ENCODE data around the gene KIF20B. TPM values are rescaled to one million over a fixed set of nuclear protein-coding genes. Genes with fewer than 3 reads are reported as not detected.

The KIF20B gene
- total RNA-seq, 2 donors from 2014 or later = 0.99 to 2.1 TPM

DNA sequence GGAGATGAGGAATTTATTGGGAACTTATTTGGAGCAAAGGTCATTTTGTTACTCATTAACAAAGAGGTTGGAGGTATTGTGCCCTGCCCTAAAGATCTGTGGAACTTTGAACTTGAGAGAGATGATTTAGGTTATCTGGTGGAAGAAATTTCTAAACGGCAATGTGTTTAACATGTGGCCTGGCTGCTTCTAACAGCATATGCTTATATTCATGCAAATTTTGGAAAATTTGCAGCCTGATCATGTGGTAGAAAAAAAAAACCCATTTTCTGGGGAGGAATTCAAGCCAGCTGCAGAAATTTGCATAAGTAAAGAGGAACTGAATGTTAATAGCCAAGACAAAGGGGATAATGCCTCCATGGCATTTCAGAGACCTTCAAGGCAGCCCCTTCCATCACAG, 45.7 kb upstream of the KIF20B start:
- ATAC-seq (no peak), DNase-seq (no peak)
- no peak for TF ChIP-seq POLR2A (IDR thresholded peaks at IDR 0.05)
- TF ChIP-seq, protein P1, sequence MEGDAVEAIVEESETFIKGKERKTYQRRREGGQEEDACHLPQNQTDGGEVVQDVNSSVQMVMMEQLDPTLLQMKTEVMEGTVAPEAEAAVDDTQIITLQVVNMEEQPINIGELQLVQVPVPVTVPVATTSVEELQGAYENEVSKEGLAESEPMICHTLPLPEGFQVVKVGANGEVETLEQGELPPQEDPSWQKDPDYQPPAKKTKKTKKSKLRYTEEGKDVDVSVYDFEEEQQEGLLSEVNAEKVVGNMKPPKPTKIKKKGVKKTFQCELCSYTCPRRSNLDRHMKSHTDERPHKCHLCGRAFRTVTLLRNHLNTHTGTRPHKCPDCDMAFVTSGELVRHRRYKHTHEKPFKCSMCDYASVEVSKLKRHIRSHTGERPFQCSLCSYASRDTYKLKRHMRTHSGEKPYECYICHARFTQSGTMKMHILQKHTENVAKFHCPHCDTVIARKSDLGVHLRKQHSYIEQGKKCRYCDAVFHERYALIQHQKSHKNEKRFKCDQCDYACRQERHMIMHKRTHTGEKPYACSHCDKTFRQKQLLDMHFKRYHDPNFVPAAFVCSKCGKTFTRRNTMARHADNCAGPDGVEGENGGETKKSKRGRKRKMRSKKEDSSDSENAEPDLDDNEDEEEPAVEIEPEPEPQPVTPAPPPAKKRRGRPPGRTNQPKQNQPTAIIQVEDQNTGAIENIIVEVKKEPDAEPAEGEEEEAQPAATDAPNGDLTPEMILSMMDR (IDR thresholded peaks at IDR 0.05) = no peak
- intact Hi-C loops (cut with DNase I) = no loop called here
- WGBS, 2 donors = 34 to 59% methylated on average over 1 of the region's 1 CpG
- Histone ChIP-seq H3K27me3 (no peaks in the 10 kb centered on the region), H3K9me3 (no peaks in the 10 kb centered on the region), H3K4me1 (no peaks in the 10 kb centered on the region), H3K27ac (no peak overlapping the region), H3K36me3 (replicated peaks in 1 of 2; ENCODE audit: insufficient read depth in 1 of 2, low read depth in 2 of 2) (no peaks in the 10 kb centered on the region), H3K4me3 (no peak overlapping the region)

DNA sequence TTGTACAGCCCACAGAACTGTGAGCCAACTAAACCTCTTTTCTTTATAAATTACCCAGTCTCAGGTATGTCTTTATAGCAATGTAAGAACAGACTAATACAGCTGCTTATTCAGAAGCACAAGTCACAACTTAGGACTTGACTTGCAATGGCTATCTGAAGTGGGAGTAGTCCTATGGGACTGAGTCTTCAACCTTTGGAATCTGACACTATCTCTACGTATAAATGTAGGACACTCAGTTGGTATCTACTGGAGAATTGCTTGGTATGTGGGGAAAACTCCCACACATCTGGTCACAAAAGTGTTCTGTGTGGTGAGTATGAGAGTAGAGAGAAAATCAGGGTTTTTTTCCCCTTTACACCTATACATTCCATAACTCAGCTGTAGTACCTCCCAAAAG, 44.1 kb upstream of the KIF20B start:
- Histone ChIP-seq H3K9me3 (no peaks in the 10 kb centered on the region), H3K4me1 (no peaks in the 10 kb centered on the region), H3K27me3 (no peaks in the 10 kb centered on the region), H3K4me3 (no peak overlapping the region), H3K27ac (no peak overlapping the region), H3K36me3 (replicated peaks in 1 of 2; ENCODE audit: insufficient read depth in 1 of 2, low read depth in 2 of 2) (no peaks in the 10 kb centered on the region)
- ATAC-seq (no peak), DNase-seq (no peak)
- intact Hi-C loops (cut with DNase I) = no loop called here
- WGBS, 2 donors = 57 to 89% methylated on average over 1 of the region's 1 CpG
- TF ChIP-seq POLR2A (IDR thresholded peaks at IDR 0.05) = no peak
- TF ChIP-seq, protein P1 (IDR thresholded peaks at IDR 0.05) = no peak

DNA sequence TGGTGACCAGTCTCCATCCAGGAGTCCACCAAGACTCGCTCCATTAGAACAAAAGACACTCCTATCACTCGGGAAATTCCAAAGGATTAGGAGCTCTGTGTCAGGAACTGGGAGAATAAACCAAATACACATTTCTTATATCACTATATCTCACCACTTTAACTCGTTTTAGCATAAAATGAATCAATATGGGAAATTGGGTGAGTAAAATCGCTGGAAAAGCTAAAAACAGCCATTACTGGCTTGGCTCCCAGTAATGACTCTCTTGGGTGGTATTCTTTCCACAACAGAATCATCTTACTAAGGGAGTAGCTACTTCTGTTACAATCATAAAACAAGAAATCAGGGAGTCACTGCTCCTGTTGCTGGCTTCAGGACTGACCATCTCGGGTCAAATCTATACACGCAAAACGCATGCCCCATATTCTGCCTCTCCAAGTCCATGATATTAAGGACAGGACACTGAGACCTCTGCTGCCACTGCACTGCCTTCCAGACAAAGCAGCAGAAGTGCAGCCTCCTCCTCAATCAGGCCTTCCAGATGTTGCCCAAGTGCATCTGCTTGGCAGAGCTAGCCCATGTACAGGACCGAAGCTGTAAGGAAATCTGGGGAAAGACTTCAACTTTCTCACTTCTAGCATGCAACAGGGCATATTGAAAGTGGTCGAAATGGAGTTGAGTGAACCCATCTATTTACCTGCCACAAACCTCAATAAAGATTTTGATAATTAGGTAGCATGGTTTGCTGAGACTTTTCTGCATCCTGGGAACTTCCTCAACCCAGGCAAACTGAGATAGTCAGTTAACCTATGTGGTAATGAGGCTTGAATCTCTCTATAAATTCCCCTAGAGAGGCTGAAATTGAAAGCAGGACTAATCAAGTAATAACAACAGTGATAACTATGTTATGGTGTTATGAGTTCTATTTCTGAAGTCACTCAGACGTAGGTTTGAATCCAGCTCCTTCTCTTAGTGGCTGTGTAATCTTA, 42.0 kb upstream of the KIF20B start:
- Histone ChIP-seq H3K27me3 (no peaks in the 10 kb centered on the region), H3K9me3 (no peaks in the 10 kb centered on the region), H3K4me1 (no peaks in the 10 kb centered on the region), H3K4me3 (no peak overlapping the region), H3K36me3 (replicated peaks in 1 of 2; ENCODE audit: insufficient read depth in 1 of 2, low read depth in 2 of 2) (no peaks in the 10 kb centered on the region), H3K27ac (no peak overlapping the region)
- no peak for DNase-seq
- intact Hi-C loops (cut with DNase I) = no loop called here
- ATAC-seq = no peak
- WGBS, 2 donors = 76% methylated on average over 10 of the region's 10 CpGs
- TF ChIP-seq POLR2A (IDR thresholded peaks at IDR 0.05) = no peak
- TF ChIP-seq, protein P1 (IDR thresholded peaks at IDR 0.05) = no peak

DNA sequence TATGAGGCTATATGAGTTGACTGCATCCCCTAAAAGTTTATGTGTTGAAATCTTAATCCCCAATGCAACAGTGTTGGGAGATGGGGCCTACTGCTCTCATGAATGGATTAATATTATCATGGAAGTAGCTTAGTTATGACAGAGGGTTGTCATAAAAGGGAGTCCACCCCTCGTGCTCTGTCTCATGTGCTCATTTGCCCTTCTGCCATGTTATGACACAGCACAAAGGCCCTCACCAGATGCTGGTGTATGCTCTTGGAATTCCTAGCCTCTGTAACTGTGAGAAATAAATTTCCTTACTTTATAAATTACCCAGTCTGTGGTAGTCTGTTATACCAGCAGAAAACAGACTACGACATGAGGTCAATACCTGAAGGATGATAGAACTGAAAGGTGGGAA, 38.8 kb upstream of the KIF20B start:
- ATAC-seq = no peak
- 90 to 94% methylated on average over 2 of the region's 2 CpGs for WGBS, 2 donors
- intact Hi-C loops (cut with DNase I) = no loop called here

More for the DNA sequence above, 38.8 kb upstream of the KIF20B start:
- no peaks in the 10 kb centered on the region for H3K27me3 ChIP-seq
- no peaks in the 10 kb centered on the region for H3K4me1 ChIP-seq
- DNase-seq = no peak
- H3K9me3 ChIP-seq = no peaks in the 10 kb centered on the region
- H3K36me3 ChIP-seq (replicated peaks in 1 of 2; ENCODE audit: insufficient read depth in 1 of 2, low read depth in 2 of 2) = no peaks in the 10 kb centered on the region
- H3K4me3 ChIP-seq = no peak overlapping the region
- H3K27ac ChIP-seq = no peak overlapping the region
- TF ChIP-seq, protein P1 (IDR thresholded peaks at IDR 0.05) = no peak
- no peak for TF ChIP-seq POLR2A (IDR thresholded peaks at IDR 0.05)
